Measurements from ENCODE around the gene HOXB8. TPM values are rescaled to one million over a fixed set of nuclear protein-coding genes. Genes with fewer than 3 reads are reported as not detected.

The HOXB8 gene
- total and polyA plus RNA-seq, 12 donors = 0.55 TPM; not detected in 11

DNA sequence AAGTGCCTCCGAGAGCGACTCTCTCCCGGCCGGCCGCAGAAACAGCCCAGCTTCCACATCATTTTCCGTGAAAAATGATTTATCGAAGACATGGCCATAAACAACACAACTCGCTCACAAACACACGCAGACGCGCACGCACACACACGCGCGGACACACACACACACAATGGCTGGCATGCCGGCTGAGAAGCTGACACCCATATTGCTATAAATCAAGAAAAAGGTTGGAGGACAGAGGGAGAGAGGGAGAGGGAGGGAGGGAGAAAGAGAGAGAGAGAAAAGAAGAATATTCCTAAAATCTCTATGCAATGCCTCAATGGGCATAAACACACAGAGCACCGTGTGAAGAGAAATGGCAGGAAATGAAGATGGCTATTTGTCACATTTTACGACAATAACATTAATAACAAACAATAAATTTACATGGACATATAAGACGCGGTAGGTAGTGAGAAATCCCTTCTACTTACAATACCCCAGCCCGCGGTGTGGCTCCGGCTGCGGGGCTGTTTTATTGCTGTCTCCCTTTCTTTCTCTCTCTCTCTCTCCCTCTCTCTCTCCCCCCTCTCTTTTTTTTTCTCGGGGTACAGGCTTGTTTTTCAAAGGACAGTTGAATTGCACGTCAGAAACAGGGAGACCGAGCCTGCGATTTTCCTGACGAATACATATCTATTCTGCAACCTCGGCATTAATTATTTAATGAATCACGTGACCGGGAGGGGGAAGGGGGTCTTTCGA, 46.4 kb downstream of the HOXB8 start:
- TF ChIP-seq, protein P1, sequence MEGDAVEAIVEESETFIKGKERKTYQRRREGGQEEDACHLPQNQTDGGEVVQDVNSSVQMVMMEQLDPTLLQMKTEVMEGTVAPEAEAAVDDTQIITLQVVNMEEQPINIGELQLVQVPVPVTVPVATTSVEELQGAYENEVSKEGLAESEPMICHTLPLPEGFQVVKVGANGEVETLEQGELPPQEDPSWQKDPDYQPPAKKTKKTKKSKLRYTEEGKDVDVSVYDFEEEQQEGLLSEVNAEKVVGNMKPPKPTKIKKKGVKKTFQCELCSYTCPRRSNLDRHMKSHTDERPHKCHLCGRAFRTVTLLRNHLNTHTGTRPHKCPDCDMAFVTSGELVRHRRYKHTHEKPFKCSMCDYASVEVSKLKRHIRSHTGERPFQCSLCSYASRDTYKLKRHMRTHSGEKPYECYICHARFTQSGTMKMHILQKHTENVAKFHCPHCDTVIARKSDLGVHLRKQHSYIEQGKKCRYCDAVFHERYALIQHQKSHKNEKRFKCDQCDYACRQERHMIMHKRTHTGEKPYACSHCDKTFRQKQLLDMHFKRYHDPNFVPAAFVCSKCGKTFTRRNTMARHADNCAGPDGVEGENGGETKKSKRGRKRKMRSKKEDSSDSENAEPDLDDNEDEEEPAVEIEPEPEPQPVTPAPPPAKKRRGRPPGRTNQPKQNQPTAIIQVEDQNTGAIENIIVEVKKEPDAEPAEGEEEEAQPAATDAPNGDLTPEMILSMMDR (IDR thresholded peaks at IDR 0.05) = no peak
- no peak for ATAC-seq
- no peak for DNase-seq
- intact Hi-C loops (cut with DNase I) = loop anchor here in 1 of 10 donors (2.0 kb wide), 1 partner anchor 20 kb away; no protein-coding TSS in a partner anchor
- H3K9me3 ChIP-seq = no peaks in the 10 kb centered on the region
- peaks cover 38 to 100% (median 100%) of the 10 kb centered on the region in 7 donors for H3K27me3 ChIP-seq
- H3K4me3 ChIP-seq = peak overlapping the region in 2 of 10 donors; percentile 10 to 18
- peak overlapping the region in 3 of 10 donors; percentile 0 to 79 (median 65) for H3K27ac ChIP-seq
- peaks cover 0 to 20% (median 4%) of the 10 kb centered on the region in 9 donors for H3K4me1 ChIP-seq
- H3K36me3 ChIP-seq = no peaks in the 10 kb centered on the region
- WGBS, 2 donors = 11 to 17% methylated on average over 33 of the region's 33 CpGs

DNA sequence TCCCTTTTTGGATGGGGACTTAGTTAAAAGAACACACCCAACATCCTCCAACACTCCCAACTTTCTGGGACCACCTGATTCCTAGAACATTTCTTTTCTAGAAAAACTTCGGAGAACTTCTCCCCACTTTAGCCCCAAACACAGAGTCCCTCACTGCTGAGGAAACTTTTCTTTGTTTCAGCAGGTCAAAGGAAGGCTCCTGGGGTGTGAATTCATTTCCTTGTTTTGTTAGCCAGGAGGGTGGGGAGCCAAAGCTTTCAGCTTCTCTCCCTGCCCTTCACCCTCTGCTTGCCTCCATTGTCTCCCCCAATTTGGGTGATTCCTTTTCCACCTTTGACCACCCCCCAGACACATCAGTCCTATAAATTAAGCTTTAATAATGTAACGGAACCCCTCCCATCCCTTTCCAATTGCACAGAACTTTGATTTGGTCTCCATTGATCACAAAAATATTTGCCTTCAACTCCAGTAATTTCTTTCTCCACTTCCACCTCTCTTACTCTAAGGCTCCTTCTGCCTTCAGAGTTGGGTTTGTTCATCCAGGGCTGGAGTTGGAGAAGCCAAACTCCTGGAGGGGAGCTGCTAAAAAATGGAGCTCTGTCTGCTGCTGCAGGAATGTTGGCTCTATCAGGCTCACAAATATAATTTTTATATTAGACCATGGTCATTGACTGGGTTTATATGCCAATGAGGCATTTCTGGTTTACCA, 47.3 kb downstream of the HOXB8 start:
- TF ChIP-seq, protein P1 (IDR thresholded peaks at IDR 0.05) = no peak
- H3K36me3 ChIP-seq = no peaks in the 10 kb centered on the region
- H3K4me1 ChIP-seq = peaks cover 0 to 20% (median 4%) of the 10 kb centered on the region in 9 donors
- peaks cover 34 to 100% (median 100%) of the 10 kb centered on the region in 7 donors for H3K27me3 ChIP-seq
- H3K4me3 ChIP-seq = no peak overlapping the region
- no peaks in the 10 kb centered on the region for H3K9me3 ChIP-seq
- 21 to 39% methylated on average over 2 of the region's 2 CpGs for WGBS, 2 donors
- ATAC-seq (no peak), DNase-seq (no peak)
- intact Hi-C loops (cut with DNase I) = loop anchor here in 1 of 10 donors (2.0 kb wide), 1 partner anchor 19 kb away; no protein-coding TSS in a partner anchor
- peak overlapping the region in 4 of 10 donors; percentile 26 to 79 (median 58) for H3K27ac ChIP-seq

DNA sequence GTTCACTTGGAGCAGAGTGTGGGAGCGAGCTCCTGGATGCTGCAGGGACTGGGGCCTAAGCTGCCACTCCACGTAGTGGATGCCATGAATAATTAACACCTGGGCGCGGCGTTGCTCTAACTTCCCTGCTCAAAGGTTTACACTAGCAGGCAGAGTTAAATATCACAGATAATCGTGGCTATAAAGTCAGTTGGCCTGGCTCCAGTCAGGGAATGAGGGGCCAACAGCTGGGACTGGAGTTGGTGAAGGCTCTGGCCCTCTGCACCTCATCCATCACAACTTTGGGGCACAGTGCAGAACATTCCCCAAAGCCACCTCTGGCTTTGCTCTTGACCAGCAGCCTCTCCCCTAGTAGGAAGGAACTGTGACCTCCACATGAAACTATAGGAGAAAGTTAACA, 47.9 kb downstream of the HOXB8 start:
- ATAC-seq (no peak), DNase-seq (no peak)
- H3K36me3 ChIP-seq = no peaks in the 10 kb centered on the region
- H3K9me3 ChIP-seq = no peaks in the 10 kb centered on the region
- peaks cover 30 to 100% (median 100%) of the 10 kb centered on the region in 7 donors for H3K27me3 ChIP-seq
- WGBS, 2 donors = 44 to 50% methylated on average over 6 of the region's 6 CpGs
- peak overlapping the region in 4 of 10 donors; percentile 26 to 79 (median 58) for H3K27ac ChIP-seq
- intact Hi-C loops (cut with DNase I) = no loop called here
- H3K4me1 ChIP-seq = peaks cover 0 to 20% (median 4%) of the 10 kb centered on the region in 9 donors
- H3K4me3 ChIP-seq = no peak overlapping the region
- TF ChIP-seq, protein P1 (IDR thresholded peaks at IDR 0.05) = no peak

DNA sequence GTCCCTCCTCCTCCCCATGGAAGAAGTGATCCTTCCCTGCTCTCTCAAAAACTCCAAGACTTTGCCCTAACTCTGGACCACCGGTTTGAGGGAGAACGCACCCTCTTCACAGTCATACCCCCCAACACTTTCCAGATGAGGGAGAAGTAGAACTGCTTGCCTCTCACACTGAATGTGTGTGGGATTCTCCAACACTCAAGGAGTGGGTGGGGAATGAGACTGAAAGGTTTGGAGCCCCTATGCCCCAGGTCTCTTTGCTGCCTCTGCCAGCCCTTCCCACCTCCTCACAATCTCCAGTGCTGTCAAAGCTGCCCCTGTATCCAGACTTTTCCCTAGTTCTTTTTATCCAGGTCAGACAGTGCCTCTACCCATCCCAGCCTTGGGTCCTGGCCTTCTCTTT, 48.4 kb downstream of the HOXB8 start:
- Histone ChIP-seq H3K9me3 (no peaks in the 10 kb centered on the region), H3K27ac (peak overlapping the region in 2 of 10 donors; percentile 65 to 79), H3K4me3 (no peak overlapping the region), H3K4me1 (peaks cover 0 to 20% (median 4%) of the 10 kb centered on the region in 9 donors), H3K36me3 (no peaks in the 10 kb centered on the region), H3K27me3 (peaks cover 28 to 100% (median 100%) of the 10 kb centered on the region in 7 donors)
- 26 to 29% methylated on average over 2 of the region's 2 CpGs for WGBS, 2 donors
- intact Hi-C loops (cut with DNase I) = no loop called here
- ATAC-seq = no peak
- TF ChIP-seq, protein P1 (IDR thresholded peaks at IDR 0.05) = no peak
- DNase-seq = no peak
